ENCODE data around the gene CST9L.

Gene CST9L

DNA sequence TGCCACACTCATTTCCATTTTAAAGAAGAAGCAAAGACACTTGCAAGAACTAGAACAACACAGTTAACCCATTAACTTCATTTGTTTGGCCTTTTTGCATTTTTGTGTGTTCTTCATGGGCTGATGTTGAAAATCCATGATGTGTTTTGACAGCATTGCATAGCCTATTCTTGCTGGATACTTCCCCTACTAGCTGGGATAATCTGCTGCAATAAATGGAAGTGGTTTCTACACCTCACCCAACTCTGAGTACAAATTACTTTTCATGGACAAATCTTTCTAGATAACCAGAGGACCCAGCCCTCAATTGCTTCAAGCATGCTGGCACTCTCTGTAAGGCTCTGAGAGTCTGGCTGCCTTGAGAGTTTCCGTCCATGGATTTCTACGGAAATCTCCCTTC, 26.5 kb downstream of the CST9L start:
- DNase-seq (ENCODE audit: low read depth, low spot score), result no peak
- in situ Hi-C loops (cut with HindIII; ENCODE audit: low sequenced_read_pairs), result no loop called here
- no peak overlapping the region for H3K4me3 ChIP-seq (ENCODE audit: low read depth, low read length)
- TF ChIP-seq, protein P1, sequence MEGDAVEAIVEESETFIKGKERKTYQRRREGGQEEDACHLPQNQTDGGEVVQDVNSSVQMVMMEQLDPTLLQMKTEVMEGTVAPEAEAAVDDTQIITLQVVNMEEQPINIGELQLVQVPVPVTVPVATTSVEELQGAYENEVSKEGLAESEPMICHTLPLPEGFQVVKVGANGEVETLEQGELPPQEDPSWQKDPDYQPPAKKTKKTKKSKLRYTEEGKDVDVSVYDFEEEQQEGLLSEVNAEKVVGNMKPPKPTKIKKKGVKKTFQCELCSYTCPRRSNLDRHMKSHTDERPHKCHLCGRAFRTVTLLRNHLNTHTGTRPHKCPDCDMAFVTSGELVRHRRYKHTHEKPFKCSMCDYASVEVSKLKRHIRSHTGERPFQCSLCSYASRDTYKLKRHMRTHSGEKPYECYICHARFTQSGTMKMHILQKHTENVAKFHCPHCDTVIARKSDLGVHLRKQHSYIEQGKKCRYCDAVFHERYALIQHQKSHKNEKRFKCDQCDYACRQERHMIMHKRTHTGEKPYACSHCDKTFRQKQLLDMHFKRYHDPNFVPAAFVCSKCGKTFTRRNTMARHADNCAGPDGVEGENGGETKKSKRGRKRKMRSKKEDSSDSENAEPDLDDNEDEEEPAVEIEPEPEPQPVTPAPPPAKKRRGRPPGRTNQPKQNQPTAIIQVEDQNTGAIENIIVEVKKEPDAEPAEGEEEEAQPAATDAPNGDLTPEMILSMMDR (IDR thresholded peaks at IDR 0.05; ENCODE audit: low read depth, low read length), result no peak

DNA sequence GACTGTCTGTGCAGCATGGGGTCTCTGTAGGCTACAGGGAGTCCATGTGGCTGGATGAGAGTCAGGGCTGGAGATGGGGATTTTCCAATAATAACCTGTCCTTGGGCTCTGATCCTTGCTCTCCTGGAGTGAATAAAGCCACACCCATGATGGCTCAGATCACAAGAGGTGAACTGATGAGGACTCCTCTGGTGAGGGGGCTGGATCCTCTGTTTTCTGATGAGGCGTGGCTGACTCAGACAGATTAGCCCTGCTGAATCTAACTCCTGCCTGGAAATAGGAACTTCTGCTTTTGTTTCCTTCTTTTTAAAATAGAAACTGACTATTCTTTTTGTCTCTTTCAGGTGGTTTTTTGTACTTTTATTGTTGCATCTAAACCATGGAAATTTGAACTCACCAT, 27.0 kb downstream of the CST9L start:
- H3K4me3 ChIP-seq (ENCODE audit: low read depth, low read length), result no peak overlapping the region
- in situ Hi-C loops (cut with HindIII; ENCODE audit: low sequenced_read_pairs), result no loop called here
- TF ChIP-seq, protein P1 (IDR thresholded peaks at IDR 0.05; ENCODE audit: low read depth, low read length), result no peak
- DNase-seq (ENCODE audit: low read depth, low spot score), result no peak

DNA sequence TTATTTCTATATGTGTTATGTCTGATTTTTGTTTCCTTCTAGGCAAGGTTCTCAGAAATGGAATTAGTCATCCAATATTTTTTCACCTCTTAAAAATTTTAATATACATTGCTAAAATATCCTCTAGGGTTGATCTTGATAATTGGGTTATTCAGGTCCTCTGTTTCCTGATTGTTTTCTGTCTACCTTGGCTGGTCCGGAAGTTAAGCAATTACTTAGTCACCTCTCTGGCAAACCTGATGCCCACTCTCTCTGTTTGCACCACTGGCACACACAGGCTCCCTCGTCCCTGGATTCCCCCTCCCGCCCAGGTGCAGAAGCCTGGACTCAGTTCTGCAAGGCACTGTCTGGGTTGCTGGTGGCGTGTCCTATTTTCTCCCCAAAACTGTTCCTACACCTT, 27.7 kb downstream of the CST9L start:
- no peak for DNase-seq (ENCODE audit: low read depth, low spot score)
- in situ Hi-C loops (cut with HindIII; ENCODE audit: low sequenced_read_pairs), result no loop called here
- TF ChIP-seq, protein P1 (IDR thresholded peaks at IDR 0.05; ENCODE audit: low read depth, low read length), result no peak

DNA sequence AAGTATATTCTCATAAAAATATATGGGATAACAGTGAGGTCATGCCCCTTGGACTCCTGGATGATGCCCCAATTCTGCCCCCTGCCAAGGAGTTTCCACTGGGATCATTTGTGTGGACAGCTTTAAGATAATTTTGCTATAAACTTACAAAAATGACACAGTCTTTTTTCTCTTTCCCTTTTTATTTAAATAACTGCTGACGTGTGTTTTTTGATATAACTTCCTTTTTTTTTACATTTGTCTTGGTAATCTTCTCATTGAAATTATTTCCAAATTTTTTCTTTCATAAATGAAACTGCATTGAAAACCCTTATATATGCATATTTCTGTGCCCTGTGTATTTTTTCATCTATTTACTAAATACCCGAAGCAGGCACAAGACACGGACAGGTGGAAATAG, 31.3 kb downstream of the CST9L start:
- DNase-seq (ENCODE audit: low read depth, low spot score), result no peak
- TF ChIP-seq, protein P1 (IDR thresholded peaks at IDR 0.05; ENCODE audit: low read depth, low read length), result no peak
- no peak overlapping the region for H3K4me3 ChIP-seq (ENCODE audit: low read depth, low read length)
- in situ Hi-C loops (cut with HindIII; ENCODE audit: low sequenced_read_pairs), result no loop called here

More for the DNA sequence above, 27.7 kb downstream of the CST9L start:
- no peak overlapping the region for H3K4me3 ChIP-seq (ENCODE audit: low read depth, low read length)

DNA sequence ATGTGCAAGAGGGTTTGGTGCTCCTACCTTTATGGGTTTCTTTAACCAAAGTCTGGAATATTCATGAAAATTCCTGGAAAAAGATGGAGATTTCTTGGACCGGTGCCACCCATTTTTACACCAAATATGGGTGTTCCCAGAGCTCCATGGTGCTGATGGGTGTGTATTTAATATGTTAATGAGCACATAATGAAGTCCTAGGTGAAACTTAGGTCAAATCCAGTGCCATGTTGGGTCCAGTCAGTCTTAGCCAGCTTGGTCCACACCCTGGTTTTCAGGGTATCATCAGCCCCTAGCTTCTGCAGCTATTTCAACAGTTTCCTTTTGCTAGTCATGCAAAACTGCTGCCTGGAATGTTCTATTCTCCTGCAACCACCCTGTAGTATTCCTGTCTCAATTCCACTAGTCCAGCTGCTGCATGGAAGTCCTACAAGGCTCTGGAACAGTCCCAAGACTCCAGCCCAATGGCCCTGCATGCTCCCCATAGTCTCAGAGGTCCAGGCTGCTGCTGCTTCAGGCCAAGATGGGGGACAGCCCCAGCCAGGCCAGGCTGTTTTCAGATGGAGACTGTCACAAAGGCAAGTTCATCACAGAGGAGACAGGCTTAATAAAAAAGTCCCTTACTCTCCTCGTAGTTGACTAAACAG, 31.8 kb downstream of the CST9L start:
- no peak overlapping the region for H3K4me3 ChIP-seq (ENCODE audit: low read depth, low read length)
- DNase-seq (ENCODE audit: low read depth, low spot score), result no peak
- in situ Hi-C loops (cut with HindIII; ENCODE audit: low sequenced_read_pairs), result no loop called here
- TF ChIP-seq, protein P1 (IDR thresholded peaks at IDR 0.05; ENCODE audit: low read depth, low read length), result no peak

DNA sequence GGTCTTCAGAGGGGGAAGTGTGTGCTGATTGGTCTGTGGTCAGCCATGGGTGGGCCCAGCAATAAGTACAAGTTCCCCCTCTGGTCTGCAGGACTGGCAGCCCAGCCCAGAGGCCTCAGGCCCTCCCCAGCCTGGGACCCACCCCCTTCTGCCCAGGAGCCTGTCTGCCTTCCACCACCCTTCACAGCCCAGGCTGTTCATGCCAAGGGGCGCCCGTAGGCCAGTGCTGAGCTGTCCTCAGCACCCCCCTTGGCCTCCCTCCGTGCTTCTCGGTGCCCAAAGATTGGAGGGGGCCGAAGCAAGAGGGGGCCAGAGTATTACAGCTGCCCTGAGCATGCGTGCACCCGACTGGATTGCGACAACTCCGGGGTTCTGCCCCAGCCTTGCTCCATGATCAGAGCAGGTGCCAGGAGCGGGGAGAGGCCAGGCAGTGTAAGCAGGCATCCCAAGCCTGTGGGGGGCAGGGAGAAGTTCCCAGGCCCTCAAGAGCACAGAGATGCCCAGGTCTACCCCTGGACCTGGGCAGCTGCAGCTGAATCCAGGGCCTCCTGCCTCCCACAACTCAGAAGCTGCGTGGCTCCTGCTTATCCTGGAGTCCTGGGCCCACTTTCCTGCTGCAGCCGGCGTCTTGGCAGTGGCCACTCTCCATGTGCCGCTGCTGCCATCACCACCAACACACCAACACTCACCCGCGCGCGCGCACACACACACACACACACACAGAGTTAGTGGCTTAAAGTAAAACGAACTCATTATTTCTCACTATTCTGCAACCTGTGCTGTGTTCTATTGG, 33.3 kb downstream of the CST9L start:
- DNase-seq (ENCODE audit: low read depth, low spot score), result no peak
- TF ChIP-seq, protein P1 (IDR thresholded peaks at IDR 0.05; ENCODE audit: low read depth, low read length), result no peak
- in situ Hi-C loops (cut with HindIII; ENCODE audit: low sequenced_read_pairs), result no loop called here
- H3K4me3 ChIP-seq (ENCODE audit: low read depth, low read length), result no peak overlapping the region
